HepG2 (cell line): Measurements from ENCODE around the gene GPBAR1. TPM values are rescaled to one million over a fixed set of nuclear protein-coding genes. Genes with fewer than 3 reads are reported as not detected.

Source experiments
- ATAC-seq: fragments of 200-7000 bp; cut with Tn5 transposase; 3 replicates; pipeline ENCODE4 v1.9.1; 2020; ENCODE audit warnings: mild to moderate bottlenecking, moderate library complexity
- BruUV-seq: library from RNA; stranded (reverse); fragments of 400-500 nt; replicated peaks from 2 replicates; lab custom pipeline; 2021; lab: Mats Ljungman, UMichigan
- CTCF ChIA-PET: fragments of 300-600 bp; formaldehyde crosslinking; extraction: SDS; loops from one replicate; lab custom pipeline; 2021; ENCODE audit warnings: low total read pairs, inconsistent platforms, low intra/inter-chr PET ratio; lab: Yijun Ruan, JAX
- POLR2A ChIA-PET: fragments of 350-600 bp; sonication (Branson Sonifier 250); formaldehyde crosslinking; loops from one replicate; lab custom pipeline; 2020; ENCODE audit warnings: antibody characterized with exemption, inconsistent platforms; lab: Yijun Ruan, JAX
- DNase-seq: peaks from one replicate; pipeline ENCODE4 v3.0.0-alpha.2; 2015; ENCODE audit warnings: low spot score
- FAIRE-seq: peaks from 3 replicates; lab custom pipeline; 2011; peaks lifted over from hg19 to GRCh38; lab: Jason Lieb, UNC
- H2AFZ ChIP-seq: one replicate; pipeline ENCODE4 v1.6.1; 2011; ENCODE audit warnings: low read length, inconsistent platforms
- H3K27ac ChIP-seq: fragments of 300-600 bp; 3 replicates; pipeline ENCODE4 v1.8.0; 2011; ENCODE audit warnings: mixed run types, mild to moderate bottlenecking, mixed read lengths, low read length, inconsistent platforms; ENCODE audit not compliant: insufficient read depth; ENCODE audit errors: extremely low read length
- H3K27me3 ChIP-seq, 2 experiments: fragments of 200-600 bp in 1 of 2; 2 replicates in 1 of 2; 3 replicates in 1 of 2; pipeline versions ENCODE4 v1.6.0 to v1.8.0; 2011; ENCODE audit warnings: low read length in 2 of 2, mild to moderate bottlenecking in 2 of 2, moderate library complexity in 2 of 2, inconsistent platforms in 1 of 2; ENCODE audit not compliant: insufficient read depth in 2 of 2, control insufficient read depth in 1 of 2
- H3K36me3 ChIP-seq, 2 experiments: fragments of 200-600 bp in 1 of 2; replicated peaks in 1 of 2; 2 replicates in 1 of 2; 3 replicates in 1 of 2; pipeline versions ENCODE4 v1.5.1 to v1.8.0; 2011; ENCODE audit warnings: low read length in 2 of 2, inconsistent platforms in 1 of 2; ENCODE audit not compliant: insufficient read depth in 2 of 2, control insufficient read depth in 1 of 2
- H3K4me1 ChIP-seq: 2 replicates; pipeline ENCODE4 v1.5.1; 2012; ENCODE audit warnings: low read length, inconsistent platforms; ENCODE audit not compliant: insufficient read depth
- H3K4me2 ChIP-seq: 2 replicates; pipeline ENCODE4 v1.6.0; 2011; ENCODE audit warnings: low read depth, low read length, inconsistent platforms
- H3K4me3 ChIP-seq, 3 experiments: fragments of 200-600 bp in 1 of 3; sonication (generic), shearing (Covaris generic) in 1 of 3; replicated peaks in 1 of 3; 2 replicates each; pipeline ENCODE4 v1.5.1; 2011 to 2016; ENCODE audit warnings: low read length in 3 of 3, inconsistent platforms in 2 of 3, low read depth in 2 of 3, mild to moderate bottlenecking in 2 of 3, control low read depth in 1 of 3, mixed read lengths in 1 of 3; ENCODE audit not compliant: insufficient read depth in 1 of 3
- H3K79me2 ChIP-seq: one replicate; pipeline ENCODE4 v1.6.1; 2011; ENCODE audit warnings: low read length, inconsistent platforms; ENCODE audit not compliant: insufficient read depth
- H3K9ac ChIP-seq: 2 replicates; pipeline ENCODE4 v1.6.0; 2011; ENCODE audit warnings: mild to moderate bottlenecking, low read depth, low read length, inconsistent platforms; ENCODE audit not compliant: insufficient read depth
- H3K9me3 ChIP-seq: 2 replicates; pipeline ENCODE4 v1.5.1; 2012; ENCODE audit warnings: mild to moderate bottlenecking, low read length
- H4K20me1 ChIP-seq: 2 replicates; pipeline ENCODE4 v1.6.0; 2011; ENCODE audit warnings: inconsistent platforms, mild to moderate bottlenecking, low read length, moderate library complexity; ENCODE audit not compliant: insufficient read depth
- ASH2L ChIP-seq: fragments of 300-600, 200-600 bp; sonication (generic); IDR thresholded peaks from 2 replicates; pipeline ENCODE4 v1.7.0; 2017; ENCODE audit warnings: low read depth, mild to moderate bottlenecking, moderate library complexity, mixed read lengths, low read length; ENCODE audit not compliant: insufficient read length
- ATAD3A ChIP-seq: sonication (generic); formaldehyde crosslinking; IDR thresholded peaks from 2 replicates; pipeline ENCODE4 v1.4.0; 2020; ENCODE audit warnings: missing genetic modification reagents
- PITX1 ChIP-seq: sonication (generic); formaldehyde crosslinking; IDR thresholded peaks from 2 replicates; pipeline ENCODE4 v1.5.1; 2020; ENCODE audit warnings: mild to moderate bottlenecking, missing genetic modification reagents
- POGZ ChIP-seq: sonication (generic); formaldehyde crosslinking; IDR thresholded peaks from 2 replicates; pipeline ENCODE4 v1.4.0; 2020; ENCODE audit warnings: mild to moderate bottlenecking, missing genetic modification reagents
- RAD21 ChIP-seq: fragments of 450-650 bp; formaldehyde crosslinking; IDR thresholded peaks from 2 replicates; pipeline ENCODE4 v1.5.0; 2020; ENCODE audit warnings: mild to moderate bottlenecking
- SAP130 ChIP-seq: IDR thresholded peaks from 2 replicates; pipeline ENCODE4 v1.6.1; 2016; ENCODE audit warnings: low read depth
- ZNF253 ChIP-seq: sonication (generic); formaldehyde crosslinking; IDR thresholded peaks from 2 replicates; pipeline ENCODE4 v1.8.0; 2022; ENCODE audit warnings: mild to moderate bottlenecking, missing genetic modification reagents, borderline replicate concordance
- ZNF441 ChIP-seq: sonication (generic); formaldehyde crosslinking; IDR thresholded peaks from 2 replicates; pipeline ENCODE4 v1.7.0; 2021; ENCODE audit warnings: missing genetic modification reagents, borderline replicate concordance
- ZNF652 ChIP-seq: IDR thresholded peaks from 2 replicates; pipeline ENCODE4 v1.6.1; 2016; ENCODE audit warnings: low read depth, borderline replicate concordance
- WGBS: methylation state at CpG from one replicate; pipeline ENCODE4 v1.1.6; 2017; ENCODE audit warnings: low lambda C conversion rate; 5-methylcytosine and 5-hydroxymethylcytosine counted together
- in situ Hi-C: cut with HindIII; loops from 2 replicates; pipeline ENCODE4 v1.10.0; 2017; ENCODE audit warnings: low pct_unique_long_range_greater_than_20kb; ENCODE audit not compliant: extremely low pct_ligation_motif_present
- intact Hi-C: fragments of 100-400 bp; cut with micrococcal nuclease; formaldehyde crosslinking; loops from one replicate; pipeline ENCODE4 v1.10.0; 2022; ENCODE audit not compliant: unreplicated experiment
- polyA plus RNA-seq, 8 experiments: library from polyadenylated mRNA; depleted of rRNA in 3 of 8; stranded (reverse) in 7 of 8; unstranded in 1 of 8; fragments of >200 nt; fragmentation: Illumina TruSeq in 4 of 8; extraction: Trizol in 4 of 8; gene quantifications; 2 replicates each; pipeline versions ENCODE4 v1.2.1 to v1.2.3, GENCODE V29; 2011 to 2016; ENCODE audit warnings: low read depth in 4 of 8, missing spikeins in 1 of 8, mixed read lengths in 1 of 8; ENCODE audit not compliant: insufficient read depth in 1 of 8
- total RNA-seq, 5 experiments: library from RNA; depleted of rRNA; stranded (reverse); fragments of >200 nt; fragmentation: Illumina TruSeq; extraction: Trizol; gene quantifications; 2 replicates each; pipeline ENCODE4 v1.2.3, GENCODE V29; 2016; ENCODE audit warnings: low read depth in 1 of 5
- TF ChIP-seq, protein P1 (sequence below): sonication (generic); formaldehyde crosslinking; IDR thresholded peaks from 2 replicates; pipeline ENCODE4 v1.5.0; 2020; ENCODE audit warnings: mild to moderate bottlenecking, missing genetic modification reagents
- TF ChIP-seq, protein P2 (sequence below): sonication (generic); formaldehyde crosslinking; IDR thresholded peaks from 2 replicates; pipeline ENCODE4 v1.4.0; 2020; ENCODE audit warnings: mild to moderate bottlenecking, missing genetic modification reagents
- TF ChIP-seq, protein P3 (sequence below): sonication (generic); formaldehyde crosslinking; IDR thresholded peaks from 2 replicates; pipeline ENCODE4 v1.8.0; 2022; ENCODE audit warnings: missing genetic modification reagents, mild to moderate bottlenecking, moderate library complexity, borderline replicate concordance

Gene GPBAR1
- total and polyA plus RNA-seq, 2 of the 13 experiments (the other 11 are each of a cell fraction or from before 2014, with no cell fraction given) = 0.05 to 0.09 TPM

DNA sequence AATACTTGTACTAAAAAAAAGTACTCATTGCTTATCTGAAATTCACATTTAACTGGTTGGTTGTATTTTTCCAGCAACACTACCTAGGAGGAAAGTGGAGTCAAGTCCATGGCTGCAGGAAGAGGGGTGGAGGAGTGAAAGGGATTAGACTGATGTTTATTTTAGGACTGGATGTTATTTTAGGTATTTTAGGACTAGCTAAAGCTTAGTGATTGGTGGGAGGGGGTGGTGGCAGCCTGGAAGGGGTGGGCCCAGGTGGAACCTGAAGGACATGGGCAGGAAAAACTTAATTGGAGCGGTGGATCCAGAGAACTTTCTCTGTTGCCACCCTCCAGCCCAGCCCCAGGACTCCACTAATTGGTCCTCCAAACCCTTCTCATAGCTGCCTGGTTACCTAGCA is 35.4 kb downstream of the GPBAR1 start:
- no peak for DNase-seq
- no peak overlapping the region for H3K27ac ChIP-seq
- peak overlapping the region; percentile 61 for H3K4me2 ChIP-seq
- CTCF ChIA-PET = interaction anchor here (0.9 to 1.2 kb wide), 4 partner anchors 23 to 100 kb away, joined by 3 to 4 read pairs (median 3); partner anchors contain the start of gene CATIP
- 43% methylated on average over 1 of the region's 1 CpG for WGBS
- POLR2A ChIA-PET = interaction anchor here (0.8 to 8.5 kb wide), 6 partner anchors 9 to 105 kb away, joined by 3 to 64 read pairs (median 12); partner anchors contain the start of genes AAMP, CATIP, CTDSP1 and PNKD
- BruUV-seq = no TSS peak
- no peak overlapping the region for H2AFZ ChIP-seq
- no peaks in the 10 kb centered on the region; a peak in 1 of 5 replicates for H3K27me3 ChIP-seq
- peak; percentile 28 for FAIRE-seq
- in situ Hi-C loops (no loop called here), intact Hi-C loops (loop anchor here (10.0 kb wide), 1 partner anchor 269 kb away; the partner anchor contains the start of genes CNOT9 and USP37)
- no peak for ATAC-seq
- no peak overlapping the region for H3K9ac ChIP-seq
- peak overlapping the region in 1 of 3 experiments; percentile 56; a peak in 1 of 6 replicates for H3K4me3 ChIP-seq
- peaks cover 11% of the 10 kb centered on the region for H3K79me2 ChIP-seq
- no peaks in the 10 kb centered on the region for H3K9me3 ChIP-seq
- peaks cover 67% of the 10 kb centered on the region for H3K4me1 ChIP-seq
- no peaks in the 10 kb centered on the region for H3K36me3 ChIP-seq
- H4K20me1 ChIP-seq = no peaks in the 10 kb centered on the region
- TF ChIP-seq ASH2L (peak; percentile 16), ZNF652 (CRISPR knock-in tag) (no peak), ZNF253 (no peak), PITX1 (CRISPR knock-in tag) (peak; percentile 96), ZNF441 (CRISPR knock-in tag) (no peak), ATAD3A (no peak), SAP130 (peak; percentile 13; the same call in 1 of the 2 replicates), POGZ (CRISPR knock-in tag) (no peak), RAD21 (CRISPR knock-in tag) (no peak)
- TF ChIP-seq, protein P1, sequence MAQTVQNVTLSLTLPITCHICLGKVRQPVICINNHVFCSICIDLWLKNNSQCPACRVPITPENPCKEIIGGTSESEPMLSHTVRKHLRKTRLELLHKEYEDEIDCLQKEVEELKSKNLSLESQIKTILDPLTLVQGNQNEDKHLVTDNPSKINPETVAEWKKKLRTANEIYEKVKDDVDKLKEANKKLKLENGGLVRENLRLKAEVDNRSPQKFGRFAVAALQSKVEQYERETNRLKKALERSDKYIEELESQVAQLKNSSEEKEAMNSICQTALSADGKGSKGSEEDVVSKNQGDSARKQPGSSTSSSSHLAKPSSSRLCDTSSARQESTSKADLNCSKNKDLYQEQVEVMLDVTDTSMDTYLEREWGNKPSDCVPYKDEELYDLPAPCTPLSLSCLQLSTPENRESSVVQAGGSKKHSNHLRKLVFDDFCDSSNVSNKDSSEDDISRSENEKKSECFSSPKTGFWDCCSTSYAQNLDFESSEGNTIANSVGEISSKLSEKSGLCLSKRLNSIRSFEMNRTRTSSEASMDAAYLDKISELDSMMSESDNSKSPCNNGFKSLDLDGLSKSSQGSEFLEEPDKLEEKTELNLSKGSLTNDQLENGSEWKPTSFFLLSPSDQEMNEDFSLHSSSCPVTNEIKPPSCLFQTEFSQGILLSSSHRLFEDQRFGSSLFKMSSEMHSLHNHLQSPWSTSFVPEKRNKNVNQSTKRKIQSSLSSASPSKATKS (CRISPR knock-in tag) = no peak
- TF ChIP-seq, protein P2, sequence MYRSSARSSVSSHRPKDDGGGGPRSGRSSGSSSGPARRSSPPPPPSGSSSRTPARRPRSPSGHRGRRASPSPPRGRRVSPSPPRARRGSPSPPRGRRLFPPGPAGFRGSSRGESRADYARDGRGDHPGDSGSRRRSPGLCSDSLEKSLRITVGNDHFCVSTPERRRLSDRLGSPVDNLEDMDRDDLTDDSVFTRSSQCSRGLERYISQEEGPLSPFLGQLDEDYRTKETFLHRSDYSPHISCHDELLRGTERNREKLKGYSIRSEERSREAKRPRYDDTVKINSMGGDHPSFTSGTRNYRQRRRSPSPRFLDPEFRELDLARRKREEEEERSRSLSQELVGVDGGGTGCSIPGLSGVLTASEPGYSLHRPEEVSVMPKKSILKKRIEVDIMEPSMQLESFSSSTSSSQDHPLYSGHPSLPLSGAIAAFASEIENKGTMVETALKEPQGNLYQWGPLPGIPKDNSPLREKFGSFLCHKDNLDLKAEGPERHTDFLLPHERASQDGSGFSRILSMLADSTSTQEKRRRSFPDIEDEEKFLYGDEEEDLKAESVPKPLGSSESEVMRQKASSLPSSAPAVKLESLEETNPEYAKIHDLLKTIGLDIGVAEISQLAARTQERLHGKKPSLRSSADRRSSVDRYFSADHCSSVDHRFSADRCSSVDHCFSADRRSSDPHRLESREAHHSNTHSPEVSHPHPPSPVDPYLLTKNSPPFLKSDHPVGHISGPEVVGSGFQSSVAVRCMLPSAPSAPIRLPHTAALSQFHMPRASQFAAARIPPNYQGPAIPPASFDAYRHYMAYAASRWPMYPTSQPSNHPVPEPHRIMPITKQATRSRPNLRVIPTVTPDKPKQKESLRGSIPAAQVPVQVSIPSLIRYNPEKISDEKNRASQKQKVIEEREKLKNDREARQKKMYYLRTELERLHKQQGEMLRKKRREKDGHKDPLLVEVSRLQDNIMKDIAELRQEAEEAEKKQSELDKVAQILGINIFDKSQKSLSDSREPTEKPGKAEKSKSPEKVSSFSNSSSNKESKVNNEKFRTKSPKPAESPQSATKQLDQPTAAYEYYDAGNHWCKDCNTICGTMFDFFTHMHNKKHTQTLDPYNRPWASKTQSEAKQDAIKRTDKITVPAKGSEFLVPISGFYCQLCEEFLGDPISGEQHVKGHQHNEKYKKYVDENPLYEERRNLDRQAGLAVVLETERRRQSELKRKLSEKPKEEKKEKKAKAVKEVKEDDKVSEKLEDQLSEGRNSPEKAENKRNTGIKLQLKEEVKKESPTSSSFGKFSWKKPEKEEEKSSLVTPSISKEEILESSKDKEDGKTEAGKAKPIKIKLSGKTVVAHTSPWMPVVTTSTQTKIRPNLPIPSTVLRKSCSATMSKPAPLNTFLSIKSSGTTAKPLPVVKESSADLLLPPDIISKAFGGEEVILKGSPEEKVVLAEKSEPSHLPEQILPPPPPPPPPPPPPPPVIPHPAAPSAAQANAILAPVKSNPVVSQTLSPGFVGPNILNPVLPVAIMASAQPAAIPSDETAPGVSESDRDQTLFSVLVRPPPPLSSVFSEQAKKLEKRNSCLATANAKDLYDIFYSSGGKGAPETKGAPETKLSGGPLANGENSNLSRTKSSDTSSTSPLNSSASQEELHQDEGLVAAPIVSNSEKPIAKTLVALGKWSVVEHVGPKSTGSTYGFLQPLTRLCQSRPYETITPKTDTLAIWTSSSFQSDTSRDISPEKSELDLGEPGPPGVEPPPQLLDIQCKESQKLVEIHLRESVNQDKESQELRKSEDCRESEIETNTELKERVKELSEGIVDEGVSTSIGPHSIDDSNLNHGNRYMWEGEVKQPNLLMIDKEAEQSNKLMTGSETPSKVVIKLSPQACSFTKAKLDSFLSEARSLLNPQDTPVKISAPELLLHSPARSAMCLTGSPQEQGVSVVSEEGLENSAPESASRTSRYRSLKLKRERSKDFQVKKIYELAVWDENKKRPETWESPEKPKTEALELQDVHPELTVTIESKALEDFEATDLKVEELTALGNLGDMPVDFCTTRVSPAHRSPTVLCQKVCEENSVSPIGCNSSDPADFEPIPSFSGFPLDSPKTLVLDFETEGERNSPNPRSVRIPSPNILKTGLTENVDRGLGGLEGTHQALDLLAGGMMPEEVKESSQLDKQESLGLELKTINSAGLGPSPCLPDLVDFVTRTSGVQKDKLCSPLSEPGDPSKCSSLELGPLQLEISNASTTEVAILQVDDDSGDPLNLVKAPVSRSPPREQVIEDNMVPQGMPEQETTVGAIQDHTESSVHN (CRISPR knock-in tag) = no peak
- TF ChIP-seq, protein P3, sequence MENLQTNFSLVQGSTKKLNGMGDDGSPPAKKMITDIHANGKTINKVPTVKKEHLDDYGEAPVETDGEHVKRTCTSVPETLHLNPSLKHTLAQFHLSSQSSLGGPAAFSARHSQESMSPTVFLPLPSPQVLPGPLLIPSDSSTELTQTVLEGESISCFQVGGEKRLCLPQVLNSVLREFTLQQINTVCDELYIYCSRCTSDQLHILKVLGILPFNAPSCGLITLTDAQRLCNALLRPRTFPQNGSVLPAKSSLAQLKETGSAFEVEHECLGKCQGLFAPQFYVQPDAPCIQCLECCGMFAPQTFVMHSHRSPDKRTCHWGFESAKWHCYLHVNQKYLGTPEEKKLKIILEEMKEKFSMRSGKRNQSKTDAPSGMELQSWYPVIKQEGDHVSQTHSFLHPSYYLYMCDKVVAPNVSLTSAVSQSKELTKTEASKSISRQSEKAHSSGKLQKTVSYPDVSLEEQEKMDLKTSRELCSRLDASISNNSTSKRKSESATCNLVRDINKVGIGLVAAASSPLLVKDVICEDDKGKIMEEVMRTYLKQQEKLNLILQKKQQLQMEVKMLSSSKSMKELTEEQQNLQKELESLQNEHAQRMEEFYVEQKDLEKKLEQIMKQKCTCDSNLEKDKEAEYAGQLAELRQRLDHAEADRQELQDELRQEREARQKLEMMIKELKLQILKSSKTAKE (CRISPR knock-in tag) = peak; percentile 58; the same call in 1 of the 2 replicates
